ENCODE data around the gene ERMAP.

Gene ERMAP

GRCh38 chr1:42824481-42825035, 7.6 kb downstream of the ERMAP start:
- Histone ChIP-seq H3K27ac (no peak overlapping the region), H3K4me3 (IDR thresholded peaks at IDR 0.05; ENCODE audit: insufficient read depth, low read depth, low read length) (no peak overlapping the region), H3K79me2 (ENCODE audit: insufficient read depth, low read depth) (no peaks in the 10 kb centered on the region), H3K4me1 (ENCODE audit: low read depth, poor library complexity, severe bottlenecking) (peaks cover 13% of the 10 kb centered on the region), H3K9ac (no peak overlapping the region), H3K4me2 (no peak overlapping the region), H3K27me3 (ENCODE audit: insufficient read depth, low read depth) (no peaks in the 10 kb centered on the region), H3K36me3 (ENCODE audit: insufficient read depth) (no peaks in the 10 kb centered on the region), H2AFZ (ENCODE audit: low read depth) (no peak overlapping the region), H4K20me1 (ENCODE audit: insufficient read depth) (no peaks in the 10 kb centered on the region)
- no peak for TF ChIP-seq CTCF (conservative IDR thresholded peaks at IDR 0.05; ENCODE audit: low read depth, low read length)

GRCh38 chr1:42825036-42825851, 8.3 kb downstream of the ERMAP start:
- TF ChIP-seq CTCF (conservative IDR thresholded peaks at IDR 0.05; ENCODE audit: low read depth, low read length) = no peak
- Histone ChIP-seq H2AFZ (ENCODE audit: low read depth) (no peak overlapping the region), H3K27me3 (ENCODE audit: insufficient read depth, low read depth) (no peaks in the 10 kb centered on the region), H3K79me2 (ENCODE audit: insufficient read depth, low read depth) (no peaks in the 10 kb centered on the region), H3K36me3 (ENCODE audit: insufficient read depth) (no peaks in the 10 kb centered on the region), H3K27ac (no peak overlapping the region), H3K9ac (no peak overlapping the region), H4K20me1 (ENCODE audit: insufficient read depth) (no peaks in the 10 kb centered on the region), H3K4me1 (ENCODE audit: low read depth, poor library complexity, severe bottlenecking) (peaks cover 13% of the 10 kb centered on the region), H3K4me3 (IDR thresholded peaks at IDR 0.05; ENCODE audit: insufficient read depth, low read depth, low read length) (no peak overlapping the region), H3K4me2 (no peak overlapping the region)

- H3K4me2 ChIP-seq = no peak overlapping the region
- H3K27ac ChIP-seq = no peak overlapping the region
- TF ChIP-seq CTCF (conservative IDR thresholded peaks at IDR 0.05; ENCODE audit: low read depth, low read length) = no peak
- no peaks in the 10 kb centered on the region for H3K27me3 ChIP-seq (ENCODE audit: insufficient read depth, low read depth)
- H3K9ac ChIP-seq = no peak overlapping the region
- no peaks in the 10 kb centered on the region for H4K20me1 ChIP-seq (ENCODE audit: insufficient read depth)
- H3K79me2 ChIP-seq (ENCODE audit: insufficient read depth, low read depth) = no peaks in the 10 kb centered on the region
- H3K4me1 ChIP-seq (ENCODE audit: low read depth, poor library complexity, severe bottlenecking) = no peaks in the 10 kb centered on the region
- no peak overlapping the region for H3K4me3 ChIP-seq (IDR thresholded peaks at IDR 0.05; ENCODE audit: insufficient read depth, low read depth, low read length)
- H3K36me3 ChIP-seq (ENCODE audit: insufficient read depth) = no peaks in the 10 kb centered on the region
- H2AFZ ChIP-seq (ENCODE audit: low read depth) = no peak overlapping the region
Measured at GRCh38 chr1:42830631-42831030, 13.7 kb downstream of the ERMAP start.

- Histone ChIP-seq H3K79me2 (ENCODE audit: insufficient read depth, low read depth) (no peaks in the 10 kb centered on the region), H3K36me3 (ENCODE audit: insufficient read depth) (no peaks in the 10 kb centered on the region), H3K4me1 (ENCODE audit: low read depth, poor library complexity, severe bottlenecking) (no peaks in the 10 kb centered on the region), H3K9ac (no peak overlapping the region), H2AFZ (ENCODE audit: low read depth) (no peak overlapping the region), H3K4me3 (IDR thresholded peaks at IDR 0.05; ENCODE audit: insufficient read depth, low read depth, low read length) (no peak overlapping the region), H3K4me2 (no peak overlapping the region), H3K27me3 (ENCODE audit: insufficient read depth, low read depth) (no peaks in the 10 kb centered on the region), H3K27ac (no peak overlapping the region), H4K20me1 (ENCODE audit: insufficient read depth) (no peaks in the 10 kb centered on the region)
- TF ChIP-seq CTCF (conservative IDR thresholded peaks at IDR 0.05; ENCODE audit: low read depth, low read length) = no peak
Measured at GRCh38 chr1:42831273-42831672, 14.4 kb downstream of the ERMAP start.
